Right ventricle myocardium inferior (tissue), 1 donor: ENCODE data around the gene IGFBP1. TPM values are rescaled to one million over a fixed set of nuclear protein-coding genes. Genes with fewer than 3 reads are reported as not detected.

Experiments used
- ATAC-seq: fragments of 200-7000 bp; cut with Tn5 transposase; one replicate; pipeline ENCODE4 v1.9.1; 2020; ENCODE audit warnings: mild to moderate bottlenecking, moderate library complexity
- DNase-seq: peaks from one replicate; pipeline ENCODE4 v3.0.0; 2021; ENCODE audit errors: missing footprints
- intact Hi-C: fragments of 100-400 bp; cut with DNase I; formaldehyde crosslinking; loops from one replicate; pipeline ENCODE4 v1.11.0; 2022
- total RNA-seq: library from RNA; stranded (reverse); fragmentation: NEBNext Ultra II Directional; extraction: Animal tissue kit (Norgen Biotek cat#: 25700); gene quantifications from one replicate; pipeline ENCODE4 v1.2.1, GENCODE V29; 2021
- donor health status: DM: no; HTN: yes; CAD: no; lungs with severe emphysema.

IGFBP1 gene
- total RNA-seq, 1 donor from 2014 or later, result not detected

DNA sequence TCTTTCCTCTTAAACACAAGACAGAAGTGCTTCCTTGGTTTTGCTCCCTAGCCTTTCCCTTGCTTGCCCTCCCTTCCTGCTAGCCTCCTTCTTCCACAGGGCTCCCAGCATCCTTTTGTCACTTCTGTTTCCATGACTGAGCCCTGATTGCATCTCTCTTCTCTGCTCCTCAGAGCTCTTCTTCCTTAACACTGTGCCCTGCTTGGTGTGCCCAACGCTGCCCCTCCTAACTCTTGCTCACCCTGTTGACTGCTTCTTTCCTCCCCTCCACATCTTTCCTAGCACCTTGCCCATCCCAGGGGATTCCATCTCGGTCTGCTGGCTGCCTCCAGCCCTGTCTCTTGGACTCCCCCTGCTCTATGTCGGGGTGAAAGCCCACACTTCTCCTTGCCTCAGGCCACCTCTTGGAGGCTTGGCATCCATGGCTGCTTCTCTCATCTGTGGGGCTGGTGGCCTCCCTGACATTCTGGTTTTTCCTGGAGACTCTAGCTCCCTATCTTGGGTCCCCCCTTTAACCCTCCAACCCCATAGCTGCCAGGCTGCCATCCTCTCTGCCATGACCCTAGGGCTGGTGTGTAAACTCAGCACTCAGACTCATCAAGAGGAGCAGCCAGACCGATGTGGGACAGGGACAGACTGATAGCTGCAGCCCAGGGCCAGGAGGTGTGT is 5.8 kb downstream of the IGFBP1 start:
- ATAC-seq (no peak), DNase-seq (no peak)
- intact Hi-C loops, result no loop called here

GRCh38 chr7:45894665-45895062 is 6.4 kb downstream of the IGFBP1 start:
- intact Hi-C loops, result loop anchor here (5.0 kb wide), 1 partner anchor 1358 kb away; no protein-coding TSS in a partner anchor
- ATAC-seq, result no peak
- DNase-seq, result no peak

DNA sequence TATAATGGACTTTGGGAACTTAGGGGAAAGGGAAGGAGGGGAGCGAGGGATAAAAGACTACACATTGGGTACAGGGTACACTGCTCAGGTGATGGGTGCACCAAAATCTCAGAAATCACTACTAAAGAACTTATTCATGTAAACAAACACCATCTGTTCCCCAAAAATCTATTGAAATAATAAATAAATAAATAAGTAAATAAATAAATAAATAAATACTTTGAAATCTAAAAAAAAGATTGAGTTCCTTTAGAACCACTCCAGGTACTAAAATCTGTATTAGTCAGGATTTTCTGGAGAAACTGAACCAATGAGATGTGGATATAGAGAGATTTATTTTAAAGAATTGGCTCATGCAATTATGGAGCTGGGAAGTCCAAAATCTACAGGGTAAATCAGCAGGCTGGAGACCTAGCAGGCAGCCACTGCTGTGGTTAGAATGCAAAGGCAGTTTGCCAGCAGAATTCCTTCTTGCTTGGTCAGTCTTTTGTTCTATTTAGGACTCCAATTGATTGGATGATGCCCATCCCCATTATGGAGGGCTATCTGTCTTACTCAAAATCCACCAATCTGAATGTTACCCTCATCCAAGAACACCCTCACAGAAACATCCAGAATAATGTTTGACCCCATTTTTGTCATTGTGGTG is 8.9 kb downstream of the IGFBP1 start:
- no peak for DNase-seq
- ATAC-seq, result no peak
- intact Hi-C loops, result loop anchor here (5.0 kb wide), 1 partner anchor 1355 kb away; no protein-coding TSS in a partner anchor

- intact Hi-C loops, result loop anchor here (5.0 kb wide), 1 partner anchor 1354 kb away; no protein-coding TSS in a partner anchor
- DNase-seq, result no peak
- ATAC-seq, result no peak
These were observed 9.9 kb downstream of the IGFBP1 start for GRCh38 chr7:45898222-45898621.

GRCh38 chr7:45901566-45901965 is 13.3 kb downstream of the IGFBP1 start:
- ATAC-seq (no peak), DNase-seq (no peak)
- intact Hi-C loops, result no loop called here

- DNase-seq (no peak), ATAC-seq (no peak)
- intact Hi-C loops, result no loop called here
These were observed 14.5 kb downstream of the IGFBP1 start for GRCh38 chr7:45902820-45903219.

DNA sequence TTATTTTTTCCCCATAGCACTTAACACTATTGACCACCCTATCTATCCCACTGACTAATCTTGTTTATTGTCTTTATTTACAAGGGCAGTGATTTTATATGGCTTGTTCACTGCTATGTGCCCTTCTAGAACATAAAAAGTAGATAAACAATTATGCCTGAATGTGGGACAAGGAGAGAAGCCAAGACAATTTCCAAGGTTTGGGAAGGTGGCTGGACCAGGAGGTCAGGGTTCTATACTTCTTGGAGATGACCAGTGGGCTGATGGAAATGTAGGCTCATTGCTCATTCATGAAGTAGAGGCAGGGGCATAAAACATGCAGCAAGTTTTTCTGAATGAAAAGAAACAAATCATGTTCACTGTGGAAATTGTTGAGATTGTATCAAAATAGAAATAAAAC is 21.3 kb downstream of the IGFBP1 start:
- no peak for DNase-seq
- no peak for ATAC-seq
- intact Hi-C loops, result no loop called here

- ATAC-seq (no peak), DNase-seq (no peak)
These were observed 22.6 kb downstream of the IGFBP1 start for GRCh38 chr7:45910855-45911254.

GRCh38 chr7:45911311-45911710 is 23.0 kb downstream of the IGFBP1 start:
- ATAC-seq (no peak), DNase-seq (no peak)

More at GRCh38 chr7:45910855-45911254, 22.6 kb downstream of the IGFBP1 start:
- intact Hi-C loops, result no loop called here

GRCh38 chr7:45912972-45913371 is 24.7 kb downstream of the IGFBP1 start:
- intact Hi-C loops, result no loop called here
- ATAC-seq (no peak), DNase-seq (no peak)

More at GRCh38 chr7:45911311-45911710, 23.0 kb downstream of the IGFBP1 start:
- intact Hi-C loops, result no loop called here

GRCh38 chr7:45914911-45915310 is 26.6 kb downstream of the IGFBP1 start:
- no peak for ATAC-seq
- intact Hi-C loops, result loop anchor here (5.0 kb wide), 1 partner anchor 1322 kb away; no protein-coding TSS in a partner anchor
- no peak for DNase-seq

DNA sequence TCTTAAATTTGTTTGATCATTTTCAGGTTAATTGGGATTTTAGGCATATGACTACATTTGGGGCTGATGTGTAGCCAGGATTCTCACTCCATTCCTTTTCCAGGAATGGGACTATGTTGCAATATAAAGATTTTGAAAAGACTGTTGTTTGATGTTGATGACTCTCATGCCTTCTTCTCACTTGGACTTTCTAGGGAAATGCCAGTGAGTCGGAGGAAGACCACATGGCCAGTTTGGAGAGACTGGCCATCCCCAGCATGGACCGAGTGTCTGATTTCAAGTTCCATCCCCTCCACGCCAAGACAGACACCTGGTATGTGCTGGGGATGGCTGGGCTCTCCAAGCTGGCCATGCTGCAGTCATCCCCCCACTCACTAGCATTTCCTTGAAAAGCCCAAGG is 27.3 kb downstream of the IGFBP1 start:
- intact Hi-C loops, result loop anchor here (5.0 kb wide), 1 partner anchor 1322 kb away; no protein-coding TSS in a partner anchor
- DNase-seq (no peak), ATAC-seq (no peak)

GRCh38 chr7:45917064-45917463 is 28.8 kb downstream of the IGFBP1 start:
- no peak for ATAC-seq
- no peak for DNase-seq
- intact Hi-C loops, result loop anchor here (1.0 to 5.0 kb wide), 2 partner anchors 1264 to 1320 kb away; no protein-coding TSS in a partner anchor

DNA sequence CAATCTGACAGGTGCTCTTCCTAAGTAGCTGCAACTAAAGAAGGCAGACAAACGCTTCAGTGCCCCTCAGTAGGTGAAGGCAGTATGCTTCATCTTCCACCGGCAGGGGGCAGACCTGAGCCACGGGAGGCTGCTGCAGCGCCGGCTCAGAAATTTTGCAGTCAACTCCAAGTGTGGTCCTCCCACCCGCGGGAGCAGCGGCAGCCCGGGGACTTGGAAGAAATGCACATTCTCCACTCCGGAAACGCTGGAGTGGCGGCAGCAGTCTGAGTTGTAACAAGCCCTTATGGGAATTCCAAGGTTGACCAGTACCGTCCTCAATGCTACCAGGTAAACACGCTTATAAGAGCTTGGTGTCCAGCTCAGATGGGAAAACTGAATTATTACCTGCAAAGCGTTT is 29.4 kb downstream of the IGFBP1 start:
- DNase-seq, result peak; percentile 88
- ATAC-seq, result peak; percentile 18
- intact Hi-C loops, result loop anchor here (1.0 to 5.0 kb wide), 2 partner anchors 1264 to 1320 kb away; no protein-coding TSS in a partner anchor

DNA sequence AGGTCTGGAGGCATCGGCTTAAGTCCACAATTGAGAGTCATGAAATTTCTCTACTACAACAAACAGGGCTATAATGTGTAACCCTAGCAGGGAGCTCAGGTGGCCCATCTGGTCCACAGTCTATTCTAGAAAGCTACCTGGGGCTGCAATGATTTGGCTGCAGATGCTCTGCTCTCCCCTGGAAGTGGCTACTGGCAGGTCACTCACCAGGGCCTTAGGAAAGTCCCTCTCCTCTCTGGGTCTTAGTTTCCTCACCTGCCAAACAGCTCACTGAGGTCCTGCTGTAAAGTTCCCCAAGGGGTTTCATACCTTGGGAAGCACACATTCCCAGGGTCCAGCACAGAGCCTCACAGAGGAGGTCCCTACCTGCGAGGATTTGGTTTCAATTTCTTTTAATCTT is 30.3 kb downstream of the IGFBP1 start:
- ATAC-seq (no peak), DNase-seq (no peak)
- intact Hi-C loops, result loop anchor here (5.0 kb wide), 1 partner anchor 1319 kb away; no protein-coding TSS in a partner anchor

- no peak for ATAC-seq
- intact Hi-C loops, result loop anchor here (5.0 kb wide), 1 partner anchor 1318 kb away; no protein-coding TSS in a partner anchor
- DNase-seq, result no peak
These were observed 31.0 kb downstream of the IGFBP1 start for GRCh38 chr7:45919231-45919784.

- no peak for DNase-seq
- no peak for ATAC-seq
- intact Hi-C loops, result loop anchor here (5.0 kb wide), 3 partner anchors 682 to 1332 kb away; no protein-coding TSS in a partner anchor
These were observed 31.7 kb downstream of the IGFBP1 start for GRCh38 chr7:45919993-45920459.

DNA sequence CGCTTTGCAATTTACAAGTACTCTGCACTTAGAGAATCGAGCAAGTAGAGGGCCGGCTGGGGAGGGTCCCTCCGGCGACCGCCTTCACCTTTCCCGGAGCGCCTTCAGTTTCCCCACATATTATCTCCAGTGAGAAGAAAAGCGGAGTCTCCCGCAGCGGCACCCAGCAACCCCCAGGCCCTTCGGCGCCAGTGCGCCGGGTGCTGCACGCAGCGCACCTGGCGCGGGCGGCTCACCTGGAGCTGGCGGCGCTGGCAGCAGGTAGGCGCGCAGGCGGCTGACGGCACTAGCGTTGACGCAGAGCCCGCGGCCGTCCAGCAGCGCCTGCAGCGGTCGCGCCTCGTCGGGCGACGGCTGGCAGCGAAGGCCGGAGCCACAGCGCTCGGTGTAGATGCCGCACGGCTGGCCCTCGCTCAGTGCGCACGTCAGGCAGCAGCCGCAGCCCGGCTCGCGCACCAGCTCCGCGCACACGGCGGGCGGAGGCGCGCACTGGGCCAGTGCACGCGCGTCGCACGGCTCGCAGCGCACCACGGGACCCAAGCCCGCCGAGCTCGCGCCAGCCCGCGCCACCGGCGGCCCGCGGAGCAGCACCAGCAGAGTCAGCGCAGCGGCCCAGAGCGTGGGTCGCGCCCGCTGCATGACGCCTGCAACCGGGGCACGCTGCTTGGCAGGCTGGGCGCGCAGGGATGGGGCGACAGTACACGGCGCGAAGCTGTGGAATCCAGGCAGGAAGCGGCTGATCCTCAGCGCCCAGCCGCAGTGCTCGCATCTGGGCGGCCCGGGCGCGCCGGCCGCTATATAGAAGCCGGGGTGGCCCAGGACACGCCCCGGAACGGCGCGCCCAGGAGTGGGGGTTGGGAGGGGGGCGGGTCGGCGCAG is 32.5 kb downstream of the IGFBP1 start, which contains the start of gene IGFBP3:
Gene IGFBP3 (minus strand): TSS at position 771 of the 879 bp plus-strand sequence. CDS start 132 bp downstream, at position 639.
- DNase-seq (peak; percentile 83), ATAC-seq (peak; percentile 88)
- intact Hi-C loops, result loop anchor here (5.0 kb wide), 2 partner anchors 682 to 1332 kb away; no protein-coding TSS in a partner anchor
